ENCODE results near the gene PTPRK. TPM values are rescaled to one million over a fixed set of nuclear protein-coding genes. Genes with fewer than 3 reads are reported as not detected.
A peak's percentile ranks its signal among the peaks of the same experiment; 100 is the strongest.

Gene PTPRK
- total RNA-seq, 1 experiment from 2014 or later = 46.5 TPM

DNA sequence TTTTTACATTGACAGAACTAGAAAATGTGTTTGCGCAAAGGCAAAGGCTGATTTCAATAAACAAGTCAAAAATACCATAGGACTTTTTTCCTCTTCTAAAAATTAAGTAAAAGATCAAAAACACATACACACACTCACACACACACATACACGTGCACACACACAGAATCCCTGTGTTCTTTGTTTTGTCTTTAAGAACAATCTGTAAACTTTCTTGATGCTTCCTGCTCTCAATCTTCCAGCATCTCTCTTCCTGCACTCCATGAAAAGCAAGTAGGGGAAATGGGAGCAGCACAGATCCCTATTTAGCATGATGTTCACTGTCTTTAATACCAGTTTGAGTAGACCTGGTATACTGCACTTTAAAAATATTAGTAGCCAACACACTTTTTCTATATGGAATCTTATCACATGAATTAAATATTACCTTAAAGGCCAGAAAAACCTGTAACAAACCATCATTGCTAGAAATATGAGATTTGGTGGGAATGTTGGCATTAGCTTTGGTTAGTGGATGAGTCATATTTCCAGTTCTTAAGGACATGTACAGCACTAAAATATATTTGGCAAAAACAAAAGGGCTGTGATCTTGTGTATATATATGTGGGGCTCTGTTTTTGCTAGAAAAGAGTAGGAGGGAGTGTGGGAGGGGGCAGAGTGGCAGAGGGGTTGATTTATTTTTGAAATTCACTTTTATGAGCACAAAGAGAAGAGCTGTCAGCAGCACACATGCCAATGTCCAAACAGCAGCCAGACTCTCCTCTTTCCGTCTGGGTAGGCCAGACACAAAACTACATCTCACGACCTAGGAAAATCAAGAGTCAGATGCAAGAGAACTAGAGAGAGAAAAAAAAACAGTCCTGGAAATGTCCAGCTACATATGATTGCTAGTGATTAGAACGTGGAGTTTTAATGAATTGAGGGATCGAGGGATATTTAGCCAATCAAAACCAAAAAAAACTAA lies 4.6 kb downstream of the PTPRK start:
- DNase-seq (ENCODE audit: low read depth) = peak; percentile 15

DNA sequence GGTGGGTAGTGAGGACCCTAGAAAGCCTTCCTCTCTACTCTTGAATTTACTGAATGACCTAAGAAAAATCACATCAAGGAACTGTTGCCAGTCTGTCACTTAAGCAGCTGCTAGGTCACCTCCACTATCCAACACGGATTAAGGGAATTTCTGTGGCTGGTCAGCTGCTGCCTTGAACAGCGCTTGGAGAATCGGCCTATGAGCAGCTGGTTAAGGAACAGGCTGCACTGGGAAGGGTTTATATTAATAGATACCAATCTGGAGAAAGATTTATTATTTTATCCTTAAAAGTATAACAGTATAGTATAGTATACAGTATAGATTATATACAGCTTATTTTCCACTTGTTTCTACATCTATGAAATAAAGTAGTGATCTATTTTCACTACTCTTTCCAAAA lies 6.5 kb downstream of the PTPRK start:
- no peak for DNase-seq (ENCODE audit: low read depth)

DNA sequence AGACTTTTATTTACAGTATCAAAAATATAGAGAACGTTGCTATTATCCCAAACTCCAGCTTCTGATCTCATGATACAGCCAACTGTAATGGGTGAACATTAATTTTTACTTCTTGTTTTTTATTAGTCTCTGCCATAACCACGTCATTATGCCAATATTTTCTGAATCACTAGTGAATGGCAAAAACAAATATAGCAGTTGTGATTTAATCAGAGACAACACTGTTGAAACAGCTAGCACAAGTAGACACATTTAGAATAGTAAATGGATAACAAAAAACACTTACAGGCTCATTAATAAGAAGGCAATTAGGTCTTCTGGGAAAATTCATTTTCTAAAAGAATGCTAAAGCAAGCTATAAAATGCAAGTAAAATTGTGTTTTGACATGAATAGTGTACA lies 8.1 kb downstream of the PTPRK start:
- DNase-seq (ENCODE audit: low read depth) = no peak

DNA sequence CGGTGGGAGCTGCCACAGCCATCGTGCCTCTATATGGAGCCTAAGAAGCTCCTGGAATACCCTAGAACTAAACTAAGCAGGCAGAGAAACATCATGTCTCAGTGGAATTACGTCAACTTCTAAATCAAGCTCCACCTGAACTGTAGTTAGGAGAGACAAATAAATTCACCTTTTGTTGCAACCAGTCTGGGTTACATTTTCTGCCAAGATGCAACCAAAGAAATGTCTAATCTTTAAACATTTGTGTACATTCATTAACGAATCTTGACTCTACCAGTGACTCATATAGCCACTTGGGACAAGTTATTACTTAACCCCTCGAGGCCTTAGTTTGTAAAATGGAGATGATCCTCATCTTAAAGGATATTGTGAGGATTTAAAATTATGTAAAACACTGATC lies 8.9 kb downstream of the PTPRK start:
- peak; percentile 16 for DNase-seq (ENCODE audit: low read depth)

DNA sequence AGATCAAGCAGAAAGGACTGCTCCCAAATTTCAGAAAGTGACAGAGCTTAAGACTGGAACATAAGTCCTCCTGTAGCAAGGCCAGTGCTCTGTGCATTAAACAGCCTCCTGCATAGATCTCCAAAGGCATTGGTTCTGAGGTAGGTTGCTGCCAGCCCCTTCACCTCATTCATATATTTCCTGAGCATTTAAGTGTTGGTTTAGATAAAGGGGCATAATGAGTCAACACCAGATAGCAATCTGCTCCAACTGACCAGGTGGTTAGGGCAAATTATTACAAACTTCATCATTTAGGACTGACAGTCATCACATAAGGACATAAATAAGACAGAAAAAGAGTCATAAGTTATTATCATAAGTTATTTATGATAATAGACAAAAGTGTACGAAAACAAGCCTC lies 10.7 kb downstream of the PTPRK start:
- DNase-seq (ENCODE audit: low read depth) = peak; percentile 62

DNA sequence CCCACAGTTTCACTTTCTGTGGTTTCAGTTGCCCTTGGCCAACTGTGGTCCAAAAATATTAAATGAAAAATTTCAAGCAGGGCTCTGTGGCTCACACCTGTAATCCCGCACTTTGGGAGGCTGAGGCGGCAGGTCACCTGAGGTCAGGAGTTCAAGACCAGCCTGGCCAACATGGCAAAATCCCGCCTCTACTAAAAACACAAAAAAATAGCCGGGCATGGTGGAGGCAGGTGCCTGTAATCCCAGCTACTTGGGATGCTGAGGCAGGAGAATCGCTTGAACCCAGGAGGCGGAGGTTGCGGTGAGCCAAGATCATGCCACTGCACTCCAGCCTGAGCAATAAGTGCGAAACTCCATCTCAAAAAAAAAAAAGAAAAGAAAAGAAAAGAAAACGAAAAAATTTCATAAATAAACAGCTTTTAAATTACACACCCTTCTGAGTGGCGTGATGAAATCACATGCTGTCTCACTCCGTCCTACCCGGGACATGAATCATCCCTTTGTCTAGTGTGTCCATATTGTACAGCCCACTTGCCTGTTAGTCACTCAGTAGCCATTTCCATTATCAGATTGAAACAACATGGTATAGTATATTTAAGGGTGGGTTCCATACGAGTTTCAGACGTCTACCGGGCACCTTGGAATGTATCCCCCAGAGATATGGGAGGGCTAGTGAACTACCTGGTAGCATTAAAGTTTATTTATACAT lies 11.7 kb downstream of the PTPRK start:
- peak; percentile 94 for DNase-seq (ENCODE audit: low read depth)

DNA sequence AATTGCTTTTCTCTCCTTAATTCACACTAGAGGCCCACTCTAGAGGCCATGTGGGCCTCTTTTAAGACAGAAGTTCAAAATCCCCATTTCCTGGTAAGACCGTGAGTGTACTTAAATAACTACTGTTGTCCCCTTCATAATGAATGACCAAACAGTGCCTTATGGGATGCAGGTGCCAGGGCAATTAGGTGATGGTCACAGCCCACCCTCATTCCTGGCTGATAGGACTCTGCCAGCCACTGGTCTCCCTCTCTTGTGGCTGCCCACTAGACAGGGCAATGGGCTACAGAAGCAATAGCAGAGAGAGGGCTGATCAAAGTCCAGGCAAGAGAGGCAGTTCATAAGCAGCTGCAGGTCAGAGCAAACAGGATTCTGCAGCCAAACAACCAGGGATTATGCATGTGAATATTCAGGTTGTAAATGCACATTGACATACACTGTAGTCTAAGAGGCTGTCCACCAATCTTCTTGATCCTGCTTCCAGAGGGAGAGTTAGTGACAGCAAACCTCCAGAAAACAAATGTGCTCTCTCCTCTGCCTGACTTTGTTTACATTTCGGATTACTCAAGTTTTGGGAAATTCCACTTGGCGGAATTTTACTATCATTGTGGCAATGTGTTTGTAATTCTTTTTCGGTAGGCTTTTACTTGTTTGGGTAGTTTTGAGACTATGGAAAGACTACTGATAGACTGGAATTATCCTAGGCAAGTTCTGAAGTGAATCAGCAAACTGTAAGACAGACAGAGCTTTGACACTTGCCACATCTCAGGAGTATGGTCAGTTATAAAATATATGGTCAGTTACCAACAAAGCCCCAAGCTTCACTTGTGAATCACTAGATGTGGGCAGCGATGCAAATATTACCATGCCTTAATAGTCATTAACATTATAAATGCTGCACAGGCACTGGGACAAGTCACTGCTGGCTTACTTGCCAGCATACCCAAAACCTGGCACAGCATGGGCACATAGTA lies 12.8 kb downstream of the PTPRK start:
- DNase-seq (ENCODE audit: low read depth) = peak; percentile 47

DNA sequence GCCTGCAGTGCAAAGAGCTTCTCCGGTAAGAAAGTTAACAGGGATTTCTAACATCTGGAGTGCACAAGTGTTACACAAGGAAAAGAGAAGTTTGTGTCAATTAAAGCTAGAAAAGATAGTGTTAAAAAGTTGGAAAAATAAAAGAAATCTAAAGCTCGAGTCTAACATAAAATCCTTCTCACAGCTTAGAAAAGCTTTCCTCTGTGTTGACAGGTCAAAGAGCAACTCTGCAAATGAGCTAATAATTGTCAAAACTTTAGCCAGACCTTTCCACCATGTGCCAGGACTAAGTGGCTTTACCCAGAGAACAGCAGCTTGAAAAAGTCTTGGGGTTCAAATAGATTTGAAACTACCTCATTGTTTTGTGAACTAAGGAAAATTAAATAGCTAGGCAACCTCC lies 14.8 kb downstream of the PTPRK start:
- DNase-seq (ENCODE audit: low read depth) = no peak

DNA sequence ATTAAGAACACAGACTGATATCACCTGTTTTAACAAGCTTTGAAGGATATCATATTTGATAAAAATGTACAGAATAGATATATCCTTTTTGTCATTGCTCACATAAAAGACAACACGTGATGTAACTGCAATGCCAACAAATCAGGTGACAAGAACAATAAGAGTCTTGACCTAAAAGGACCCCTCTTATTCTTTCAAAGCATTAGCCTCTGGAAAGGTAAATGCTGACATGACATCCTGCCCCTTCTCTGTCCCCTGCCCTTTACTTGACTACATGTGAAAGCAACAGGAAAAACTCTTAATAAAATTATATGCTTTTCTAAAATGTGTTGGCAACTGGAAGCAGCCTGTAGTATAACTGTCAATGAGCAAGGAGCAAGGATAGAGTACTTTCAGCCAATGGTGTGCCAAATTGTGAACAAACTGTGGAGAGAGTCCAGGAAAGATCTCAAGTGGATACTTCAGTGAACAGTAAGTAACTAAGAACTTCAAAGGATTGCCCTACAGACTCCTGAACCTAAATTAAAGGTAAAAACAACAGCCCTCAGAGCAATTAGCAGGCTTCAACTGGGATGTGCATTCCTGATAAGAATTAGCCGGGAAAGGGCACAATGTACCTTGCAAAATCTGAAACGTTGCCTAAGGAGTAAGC lies 16.3 kb downstream of the PTPRK start:
- no peak for DNase-seq (ENCODE audit: low read depth)

DNA sequence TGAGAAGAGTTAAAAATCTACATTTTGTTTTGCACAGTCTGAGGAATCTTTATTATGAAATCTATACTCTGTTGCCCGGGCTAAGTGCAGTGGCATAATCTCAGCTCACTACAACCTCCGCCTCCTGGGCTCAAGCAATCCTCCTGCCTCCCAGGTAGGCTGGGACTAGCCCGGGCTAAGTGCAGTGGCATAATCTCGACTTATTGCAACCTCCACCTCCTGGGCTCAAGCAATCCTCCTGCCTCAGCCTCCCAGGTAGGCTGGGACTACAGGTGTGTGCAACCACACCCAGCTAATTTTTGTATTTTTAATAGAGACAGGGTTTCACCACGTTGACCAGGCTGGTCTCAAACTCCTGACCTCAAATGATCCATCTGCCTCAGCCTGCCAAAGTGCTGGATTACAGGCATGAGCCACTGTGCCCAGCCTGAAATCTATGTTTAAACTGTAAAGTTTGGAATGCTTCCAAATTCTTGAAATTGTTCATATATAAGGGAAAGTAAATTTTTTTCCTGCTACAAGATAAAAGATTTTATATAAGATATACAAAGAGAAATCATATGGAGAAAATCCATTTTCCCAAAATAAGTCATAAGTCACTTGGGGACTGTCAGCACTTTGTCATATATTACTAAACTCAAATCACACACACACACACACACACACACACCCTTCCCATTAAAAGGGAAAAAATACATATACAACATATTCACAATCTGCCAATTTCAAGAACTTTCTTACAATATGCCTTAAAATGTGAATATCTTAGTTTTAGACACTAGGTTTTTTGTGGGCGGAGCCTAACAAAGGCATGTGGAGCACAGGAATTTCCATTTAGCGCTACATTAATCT lies 19.4 kb downstream of the PTPRK start:
- no peak for DNase-seq (ENCODE audit: low read depth)

DNA sequence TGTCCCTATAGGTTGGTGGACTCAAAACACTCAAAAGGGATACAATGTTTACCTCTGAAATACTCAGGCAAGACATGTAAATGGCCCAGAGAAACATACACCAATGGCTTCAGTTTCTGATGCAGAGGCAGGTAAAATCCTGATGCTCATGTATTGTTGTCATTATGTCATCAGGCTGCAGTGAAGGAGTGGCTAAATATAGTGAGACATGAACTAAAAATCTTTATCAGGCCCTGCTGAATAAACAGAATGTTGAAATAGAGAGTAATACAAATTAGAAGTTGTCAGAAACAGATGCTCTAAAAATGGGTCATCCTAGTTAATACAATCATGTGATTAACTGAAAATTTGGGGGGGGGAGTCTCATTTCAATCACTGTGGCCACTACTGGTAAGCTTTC lies 20.4 kb downstream of the PTPRK start:
- no peak for DNase-seq (ENCODE audit: low read depth)

DNA sequence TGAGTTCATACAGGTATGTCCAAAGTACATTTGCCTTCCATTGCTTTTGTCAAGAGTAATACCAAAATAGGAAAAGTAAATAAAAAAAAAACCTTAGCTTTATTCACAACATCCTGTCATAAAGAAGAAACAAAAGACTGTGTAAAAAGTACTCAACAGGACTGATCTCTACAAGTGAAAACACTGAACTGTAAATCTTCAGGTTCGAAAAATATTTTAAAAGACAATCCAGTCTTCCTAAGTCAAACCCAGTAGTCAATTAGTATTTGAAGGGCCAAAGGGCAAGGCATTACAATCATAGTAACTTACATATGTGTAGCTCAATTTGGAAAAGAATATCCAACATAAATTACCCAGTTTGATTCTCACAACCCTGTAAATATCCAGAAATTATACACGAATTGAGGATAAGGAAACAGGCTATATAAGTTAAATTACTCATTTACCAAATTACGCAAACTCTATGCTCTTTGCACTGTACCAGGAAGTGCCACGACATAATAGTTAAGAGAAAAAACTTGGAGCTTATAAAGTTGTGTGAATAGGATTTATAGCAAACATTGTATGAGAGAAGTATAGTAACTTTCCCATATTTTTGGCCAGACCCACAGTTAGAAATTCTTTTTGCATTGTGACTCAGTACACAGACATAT lies 21.2 kb downstream of the PTPRK start:
- DNase-seq (ENCODE audit: low read depth) = no peak

DNA sequence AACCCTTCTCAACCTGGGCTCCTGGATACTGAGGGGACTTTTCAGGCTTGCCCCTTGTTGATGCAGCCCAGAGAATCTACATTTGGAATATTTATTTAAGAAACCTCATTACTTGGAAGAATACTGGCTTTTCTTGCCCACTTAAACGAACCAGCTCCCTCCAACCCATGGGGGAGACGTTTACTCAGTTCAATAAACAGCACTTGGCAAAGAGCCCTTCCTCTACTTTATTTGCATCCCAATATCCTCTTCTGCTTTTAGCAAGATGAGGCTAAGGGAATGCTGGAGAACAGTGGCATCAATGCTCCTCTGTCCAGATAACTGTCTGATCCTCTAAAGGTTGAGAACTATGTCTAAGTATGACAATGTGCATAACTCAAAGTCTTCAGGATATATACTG lies 22.2 kb downstream of the PTPRK start:
- no peak for DNase-seq (ENCODE audit: low read depth)

DNA sequence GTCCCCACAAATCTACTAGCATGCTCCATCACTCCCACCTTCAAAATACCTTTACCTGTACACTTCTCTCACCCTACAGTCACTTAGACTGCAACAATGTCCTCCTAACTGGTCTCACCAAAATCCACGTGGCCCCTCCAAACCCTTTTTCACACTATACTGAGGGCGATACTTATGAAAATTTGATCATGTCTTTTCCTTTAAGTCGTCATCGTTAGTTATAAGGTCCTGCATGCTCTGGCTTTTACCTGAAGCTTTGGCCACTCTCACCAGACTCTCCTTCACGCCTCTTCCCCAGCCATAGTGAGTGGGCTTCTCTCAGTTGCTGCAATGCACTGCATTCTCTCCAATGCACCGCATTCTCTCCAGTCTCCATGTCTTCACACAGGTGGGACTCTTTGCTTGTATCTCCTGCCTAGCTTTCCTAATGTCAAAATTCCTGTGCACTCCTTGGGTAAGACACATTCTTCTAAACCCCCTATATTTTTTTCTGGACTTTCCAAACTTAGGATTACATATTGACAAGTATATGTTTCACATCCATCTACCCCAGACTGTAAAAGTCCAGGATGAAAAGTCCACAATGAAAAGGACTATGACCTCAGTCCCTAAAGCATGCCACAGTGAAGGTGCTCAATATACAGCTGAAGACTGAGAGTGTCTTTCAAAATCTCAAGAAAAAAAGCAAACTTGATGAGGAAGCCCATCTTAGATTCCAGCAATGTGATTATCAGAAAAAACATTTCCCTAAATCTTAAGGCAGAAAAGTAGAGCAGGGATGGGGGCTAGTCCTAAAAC lies 24.7 kb downstream of the PTPRK start:
- DNase-seq (ENCODE audit: low read depth) = no peak

DNA sequence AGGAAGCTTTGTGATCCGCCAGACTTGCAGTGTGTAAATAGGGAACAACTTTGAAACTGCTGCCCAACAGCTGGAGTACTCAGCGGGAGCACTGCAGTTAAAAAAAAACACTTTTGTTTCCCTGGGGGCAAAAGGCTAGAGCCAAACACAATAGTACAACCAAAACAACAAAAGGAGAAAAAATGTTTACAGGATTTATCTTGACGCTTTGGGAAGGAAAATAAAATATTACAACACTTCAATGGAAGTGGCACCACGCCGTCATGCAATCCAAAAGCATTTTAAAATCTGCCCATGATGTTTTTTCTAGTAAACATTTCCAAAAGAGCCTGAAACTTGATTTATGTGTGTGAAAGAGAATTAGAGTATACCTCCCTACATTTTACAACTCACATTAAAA lies 26.0 kb downstream of the PTPRK start:
- DNase-seq (ENCODE audit: low read depth) = no peak

DNA sequence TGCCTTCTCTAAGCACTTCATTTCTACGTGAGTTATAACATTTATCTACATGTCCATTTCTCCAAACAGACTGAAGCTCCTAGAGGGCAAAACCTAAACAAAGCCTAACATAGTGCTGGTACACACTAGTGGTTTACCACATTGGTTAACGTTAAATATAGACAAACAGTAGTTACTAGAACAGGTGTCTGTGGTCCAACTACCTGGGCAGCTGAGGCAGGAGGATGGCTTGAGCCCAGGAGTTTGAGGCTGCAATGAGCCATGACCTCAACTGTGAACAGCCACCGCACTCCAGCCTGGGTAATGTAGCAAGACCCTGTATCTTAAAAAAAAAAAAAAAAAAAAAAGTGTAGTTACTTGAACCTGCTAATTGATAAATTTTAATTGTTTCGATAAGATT lies 26.5 kb downstream of the PTPRK start:
- no peak for DNase-seq (ENCODE audit: low read depth)

DNA sequence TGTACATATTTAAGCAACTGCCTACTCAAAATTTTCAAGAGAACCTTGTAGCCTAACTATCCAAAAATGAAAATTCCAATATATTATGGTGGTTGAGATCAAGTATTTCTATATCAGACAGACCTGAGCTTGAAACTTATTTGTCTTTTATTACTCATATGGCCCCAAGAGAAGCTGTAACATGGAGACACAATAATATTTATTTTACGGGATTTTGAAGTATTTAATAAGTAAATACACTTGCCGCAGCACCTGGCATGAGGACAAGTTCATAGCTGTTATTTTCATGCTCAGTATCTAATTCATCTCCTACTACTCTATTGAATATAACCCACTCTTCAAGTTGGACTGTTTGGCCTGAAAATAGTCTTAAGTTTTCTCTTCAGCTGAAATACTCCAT lies 28.0 kb downstream of the PTPRK start:
- peak; percentile 20 for DNase-seq (ENCODE audit: low read depth)

DNA sequence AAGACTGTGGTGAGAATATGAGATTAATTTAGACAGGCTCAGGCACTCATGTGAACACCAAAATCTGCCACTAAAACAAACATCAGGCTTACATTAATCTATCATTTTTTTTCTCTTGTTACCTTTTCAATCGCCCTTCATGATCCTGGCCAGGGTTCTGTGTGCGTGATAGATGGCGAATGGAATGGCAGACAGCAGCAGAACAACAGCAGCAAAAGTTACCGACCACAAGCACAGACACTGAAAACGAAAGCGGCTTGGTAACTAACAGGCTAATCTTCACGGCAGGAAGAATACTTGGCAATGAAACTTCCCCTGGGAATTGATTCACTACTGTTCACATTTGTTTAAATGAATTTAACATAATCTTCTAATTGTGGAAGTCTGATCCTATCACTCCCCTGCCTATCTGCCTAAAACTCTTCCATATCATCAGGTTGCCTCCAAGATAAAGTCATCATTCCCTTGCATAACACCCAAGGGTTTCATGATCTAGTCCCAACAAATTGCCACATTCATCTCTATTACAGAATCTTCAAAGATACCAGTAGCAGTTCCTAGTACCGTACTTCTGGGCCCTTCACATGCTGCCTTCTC lies 28.7 kb downstream of the PTPRK start:
- peak; percentile 83 for DNase-seq (ENCODE audit: low read depth)
